GM12872 (cell line): ENCODE results near the gene APOE.

Experiments used
- CTCF ChIP-seq: IDR thresholded peaks from 3 replicates; pipeline ENCODE4 v1.5.1; 2011; ENCODE audit warnings: low read depth, mild to moderate bottlenecking, low read length, moderate library complexity; ENCODE audit not compliant: insufficient read depth

The APOE gene

GRCh38 chr19:44948763-44949374 lies 43.3 kb downstream of the APOE start:
- TF ChIP-seq CTCF = no peak

GRCh38 chr19:44949550-44949949 lies 44.0 kb downstream of the APOE start:
- no peak for TF ChIP-seq CTCF

GRCh38 chr19:44951179-44952159 lies 45.9 kb downstream of the APOE start:
- TF ChIP-seq CTCF = peak; percentile 73

- TF ChIP-seq CTCF = no peak
Measured at GRCh38 chr19:44954278-44954648, 48.7 kb downstream of the APOE start.

- TF ChIP-seq CTCF = no peak
Measured at GRCh38 chr19:44954649-44955504, 49.3 kb downstream of the APOE start, which contains the start of gene CLPTM1. TSS of gene CLPTM1 (plus strand) at chr19:44955380. CDS start at chr19:44955396, 16 bp downstream.

- no peak for TF ChIP-seq CTCF
Measured at GRCh38 chr19:44955505-44956439, 50.2 kb downstream of the APOE start.
